HEK293 (cell line): Measurements from ENCODE around the gene DNAI7.
A peak's percentile ranks its signal among the peaks of the same experiment; 100 is the strongest.

Experiments used
- CTCF ChIA-PET: fragments of 350-600 bp; formaldehyde crosslinking; extraction: SDS; loops from one replicate; lab custom pipeline; 2021; ENCODE audit warnings: antibody characterized with exemption; lab: Yijun Ruan, JAX
- POLR2A ChIA-PET: fragments of 300-600 bp; formaldehyde crosslinking; extraction: SDS; loops from one replicate; lab custom pipeline; 2020; ENCODE audit warnings: antibody characterized with exemption, inconsistent platforms; lab: Yijun Ruan, JAX
- H3K27ac ChIP-seq: fragments of 200-500 bp; sonication (Bioruptor generic); 2 replicates; pipeline ENCODE4 v1.5.1; 2014; ENCODE audit warnings: low read depth, low read length, control low read depth, inconsistent platforms; ENCODE audit errors: extremely low read depth
- H3K36me3 ChIP-seq, 2 experiments: fragments of 200-500 bp in 1 of 2; sonication (Bioruptor generic) in 1 of 2; 1 replicate in 1 of 2; 2 replicates in 1 of 2; pipeline ENCODE4 v1.5.1; 2014 to 2017; ENCODE audit warnings: inconsistent platforms in 2 of 2, low read length in 2 of 2; ENCODE audit not compliant: control insufficient read depth in 2 of 2, insufficient read depth in 1 of 2
- H3K4me1 ChIP-seq: fragments of 200-500 bp; sonication (Bioruptor generic); 2 replicates; pipeline ENCODE4 v1.5.1; 2014; ENCODE audit warnings: mild to moderate bottlenecking, low read length, inconsistent platforms; ENCODE audit not compliant: control insufficient read depth, insufficient read depth
- H3K4me3 ChIP-seq: 2 replicates; pipeline ENCODE4 v1.5.1; 2011; ENCODE audit warnings: low read depth, mild to moderate bottlenecking, control low read depth, low read length, moderate library complexity
- H3K9me3 ChIP-seq: fragments of 200-500 bp; sonication (Bioruptor generic); 2 replicates; pipeline ENCODE4 v1.5.1; 2014; ENCODE audit warnings: low read depth, low read length, inconsistent platforms; ENCODE audit not compliant: control insufficient read depth, insufficient read depth
- EGR2 ChIP-seq: fragments of 450-650 bp; formaldehyde crosslinking; IDR thresholded peaks from 2 replicates; pipeline ENCODE4 v1.5.1; 2016; ENCODE audit warnings: low read depth, missing biosample characterization, missing genetic modification characterization
- GLIS1 ChIP-seq: fragments of 450-650 bp; formaldehyde crosslinking; IDR thresholded peaks from 2 replicates; pipeline ENCODE4 v1.5.1; 2016; ENCODE audit warnings: missing biosample characterization, missing genetic modification characterization
- IKZF3 ChIP-seq: fragments of 450-650 bp; IDR thresholded peaks from 2 replicates; pipeline ENCODE4 v1.5.0; 2018; ENCODE audit warnings: missing biosample characterization, mild to moderate bottlenecking, missing genetic modification characterization, moderate library complexity
- KLF8 ChIP-seq: fragments of 450-650 bp; formaldehyde crosslinking; IDR thresholded peaks from 2 replicates; pipeline ENCODE4 v1.5.1; 2016; ENCODE audit warnings: missing biosample characterization, missing genetic modification characterization
- OSR2 ChIP-seq: fragments of 450-650 bp; formaldehyde crosslinking; IDR thresholded peaks from 2 replicates; pipeline ENCODE4 v1.5.1; 2016; ENCODE audit warnings: missing biosample characterization, missing genetic modification characterization
- SALL2 ChIP-seq: fragments of 450-650 bp; formaldehyde crosslinking; IDR thresholded peaks from 2 replicates; pipeline ENCODE4 v1.5.0; 2017; ENCODE audit warnings: missing biosample characterization, mild to moderate bottlenecking, missing genetic modification characterization, borderline replicate concordance
- SP2 ChIP-seq: fragments of 450-650 bp; formaldehyde crosslinking; IDR thresholded peaks from 2 replicates; pipeline ENCODE4 v1.5.1; 2016; ENCODE audit warnings: missing biosample characterization, missing genetic modification characterization
- WT1 ChIP-seq: fragments of 450-650 bp; formaldehyde crosslinking; IDR thresholded peaks from 2 replicates; pipeline ENCODE4 v1.5.1; 2016; ENCODE audit warnings: missing biosample characterization, missing genetic modification characterization
- YY2 ChIP-seq: fragments of 450-650 bp; formaldehyde crosslinking; IDR thresholded peaks from 2 replicates; pipeline ENCODE4 v1.5.1; 2016; ENCODE audit warnings: missing biosample characterization, missing genetic modification characterization
- ZBTB8A ChIP-seq: fragments of 450-650 bp; formaldehyde crosslinking; IDR thresholded peaks from 2 replicates; pipeline ENCODE4 v1.5.1; 2016; ENCODE audit warnings: missing biosample characterization, missing genetic modification characterization
- ZIC2 ChIP-seq: fragments of 450-650 bp; formaldehyde crosslinking; IDR thresholded peaks from 2 replicates; pipeline ENCODE4 v1.5.1; 2016; ENCODE audit warnings: missing biosample characterization, missing genetic modification characterization
- ZNF155 ChIP-seq: fragments of 450-650 bp; formaldehyde crosslinking; IDR thresholded peaks from 2 replicates; pipeline ENCODE4 v1.5.1; 2016; ENCODE audit warnings: missing biosample characterization, missing genetic modification characterization
- ZNF19 ChIP-seq: fragments of 450-650 bp; formaldehyde crosslinking; IDR thresholded peaks from 2 replicates; pipeline ENCODE4; 2016; ENCODE audit warnings: missing biosample characterization, missing genetic modification characterization, low read depth
- ZNF426 ChIP-seq: fragments of 450-650 bp; formaldehyde crosslinking; IDR thresholded peaks from 2 replicates; pipeline ENCODE4 v1.5.1; 2017; ENCODE audit warnings: missing biosample characterization, missing genetic modification characterization, mild to moderate bottlenecking, inconsistent platforms, moderate library complexity
- ZNF48 ChIP-seq: fragments of 450-650 bp; formaldehyde crosslinking; IDR thresholded peaks from 2 replicates; pipeline ENCODE4 v1.5.1; 2016; ENCODE audit warnings: missing biosample characterization, missing genetic modification characterization
- ZNF624 ChIP-seq: fragments of 450-650 bp; formaldehyde crosslinking; IDR thresholded peaks from 2 replicates; pipeline ENCODE4 v1.5.1; 2017; ENCODE audit warnings: missing biosample characterization, missing genetic modification characterization
- ZNF629 ChIP-seq: fragments of 450-650 bp; formaldehyde crosslinking; IDR thresholded peaks from 2 replicates; pipeline ENCODE4 v1.5.1; 2017; ENCODE audit warnings: missing biosample characterization, missing genetic modification characterization
- ZXDB ChIP-seq: fragments of 450-650 bp; formaldehyde crosslinking; IDR thresholded peaks from 2 replicates; pipeline ENCODE4 v1.5.1; 2016; ENCODE audit warnings: missing biosample characterization, missing genetic modification characterization
- TF ChIP-seq, protein P1 (sequence below): sonication (generic); formaldehyde crosslinking; IDR thresholded peaks from 2 replicates; pipeline ENCODE4 v1.8.1; 2022; ENCODE audit warnings: mild to moderate bottlenecking, moderate library complexity, missing genetic modification reagents
- TF ChIP-seq, protein P2 (sequence below): fragments of 450-650 bp; formaldehyde crosslinking; IDR thresholded peaks from 2 replicates; pipeline ENCODE4 v1.5.1; 2017; ENCODE audit warnings: missing biosample characterization, missing genetic modification characterization
- TF ChIP-seq, protein P3 (sequence below): fragments of 450-650 bp; formaldehyde crosslinking; IDR thresholded peaks from 2 replicates; pipeline ENCODE4 v1.5.1; 2016; ENCODE audit warnings: missing biosample characterization, missing genetic modification characterization
- TF ChIP-seq, protein P4 (sequence below): fragments of 450-650 bp; formaldehyde crosslinking; IDR thresholded peaks from 2 replicates; pipeline ENCODE4 v1.5.1; 2017; ENCODE audit warnings: missing biosample characterization, missing genetic modification characterization
- TF ChIP-seq, protein P5 (sequence below): fragments of 450-650 bp; formaldehyde crosslinking; IDR thresholded peaks from 2 replicates; pipeline ENCODE4 v1.5.1; 2016; ENCODE audit warnings: missing biosample characterization, missing genetic modification characterization
- TF ChIP-seq, protein P6 (sequence below): fragments of 450-650 bp; formaldehyde crosslinking; IDR thresholded peaks from 2 replicates; pipeline ENCODE4 v1.5.1; 2016; ENCODE audit warnings: missing biosample characterization, missing genetic modification characterization

The DNAI7 gene

DNA sequence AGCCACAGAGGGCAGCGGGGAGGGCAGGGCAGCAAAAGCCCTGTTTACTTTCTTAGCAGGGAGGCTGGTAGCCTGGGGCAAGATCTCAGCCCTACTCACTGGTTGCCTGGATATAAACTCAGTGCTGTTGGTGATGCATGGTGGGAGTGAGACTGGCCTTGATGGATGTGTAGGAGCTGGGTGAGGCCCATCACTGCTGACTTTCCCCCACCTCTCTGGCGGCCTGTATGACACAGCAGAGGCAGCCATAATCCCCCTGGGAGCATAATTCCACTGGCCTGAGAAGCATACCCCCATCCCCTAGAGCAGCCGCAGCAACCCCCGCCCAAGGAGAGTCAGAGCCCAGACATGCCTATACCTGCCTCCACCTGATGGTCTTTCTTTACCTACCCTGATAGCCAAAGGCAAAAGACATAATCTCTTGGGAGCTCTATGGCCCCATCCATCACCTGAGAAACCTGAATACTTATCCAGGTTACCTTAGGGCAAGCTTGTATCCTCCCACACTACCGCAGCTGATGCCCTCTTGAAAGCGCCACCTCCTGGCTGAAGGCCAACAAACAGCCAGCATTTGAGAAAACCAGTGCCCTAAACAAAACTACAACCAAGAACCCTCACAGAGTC lies 59.3 kb downstream of the DNAI7 start:
- Histone ChIP-seq H3K27ac (no peak overlapping the region), H3K4me3 (no peak overlapping the region), H3K4me1 (no peaks in the 10 kb centered on the region), H3K9me3 (no peaks in the 10 kb centered on the region), H3K36me3 (no peaks in the 10 kb centered on the region)
- ChIA-PET POLR2A (no interaction called here), CTCF (interaction anchor here (0.8 to 1.5 kb wide), 5 partner anchors 14 to 140 kb away, joined by 3 to 5 read pairs (median 3); no protein-coding TSS in a partner anchor)
- TF ChIP-seq EGR2 (tag by site-specific recombination): 0 out of 2 replicates have a peak, but pooled peaks have one; percentile 15
- no peak for TF ChIP-seq YY2 (tag by site-specific recombination)
- no peak for TF ChIP-seq ZNF48 (tag by site-specific recombination)
- no peak for TF ChIP-seq OSR2 (tag by site-specific recombination)
- peak; percentile 77 for TF ChIP-seq ZIC2 (tag by site-specific recombination)
- no peak for TF ChIP-seq ZNF426
- TF ChIP-seq ZBTB8A (tag by site-specific recombination): 0 out of 2 replicates have a peak, but pooled peaks have one; percentile 11
- TF ChIP-seq, protein P1, sequence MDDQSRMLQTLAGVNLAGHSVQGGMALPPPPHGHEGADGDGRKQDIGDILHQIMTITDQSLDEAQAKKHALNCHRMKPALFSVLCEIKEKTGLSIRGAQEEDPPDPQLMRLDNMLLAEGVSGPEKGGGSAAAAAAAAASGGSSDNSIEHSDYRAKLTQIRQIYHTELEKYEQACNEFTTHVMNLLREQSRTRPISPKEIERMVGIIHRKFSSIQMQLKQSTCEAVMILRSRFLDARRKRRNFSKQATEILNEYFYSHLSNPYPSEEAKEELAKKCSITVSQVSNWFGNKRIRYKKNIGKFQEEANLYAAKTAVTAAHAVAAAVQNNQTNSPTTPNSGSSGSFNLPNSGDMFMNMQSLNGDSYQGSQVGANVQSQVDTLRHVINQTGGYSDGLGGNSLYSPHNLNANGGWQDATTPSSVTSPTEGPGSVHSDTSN (CRISPR knock-in tag): no peak
- TF ChIP-seq, protein P2, sequence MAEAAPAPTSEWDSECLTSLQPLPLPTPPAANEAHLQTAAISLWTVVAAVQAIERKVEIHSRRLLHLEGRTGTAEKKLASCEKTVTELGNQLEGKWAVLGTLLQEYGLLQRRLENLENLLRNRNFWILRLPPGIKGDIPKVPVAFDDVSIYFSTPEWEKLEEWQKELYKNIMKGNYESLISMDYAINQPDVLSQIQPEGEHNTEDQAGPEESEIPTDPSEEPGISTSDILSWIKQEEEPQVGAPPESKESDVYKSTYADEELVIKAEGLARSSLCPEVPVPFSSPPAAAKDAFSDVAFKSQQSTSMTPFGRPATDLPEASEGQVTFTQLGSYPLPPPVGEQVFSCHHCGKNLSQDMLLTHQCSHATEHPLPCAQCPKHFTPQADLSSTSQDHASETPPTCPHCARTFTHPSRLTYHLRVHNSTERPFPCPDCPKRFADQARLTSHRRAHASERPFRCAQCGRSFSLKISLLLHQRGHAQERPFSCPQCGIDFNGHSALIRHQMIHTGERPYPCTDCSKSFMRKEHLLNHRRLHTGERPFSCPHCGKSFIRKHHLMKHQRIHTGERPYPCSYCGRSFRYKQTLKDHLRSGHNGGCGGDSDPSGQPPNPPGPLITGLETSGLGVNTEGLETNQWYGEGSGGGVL (tag by site-specific recombination): no peak
- TF ChIP-seq, protein P3, sequence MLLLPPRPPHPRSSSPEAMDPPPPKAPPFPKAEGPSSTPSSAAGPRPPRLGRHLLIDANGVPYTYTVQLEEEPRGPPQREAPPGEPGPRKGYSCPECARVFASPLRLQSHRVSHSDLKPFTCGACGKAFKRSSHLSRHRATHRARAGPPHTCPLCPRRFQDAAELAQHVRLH (tag by site-specific recombination): no peak
- TF ChIP-seq SALL2 (tag by site-specific recombination): no peak
- TF ChIP-seq ZNF629 (tag by site-specific recombination): no peak
- TF ChIP-seq IKZF3 (tag by site-specific recombination): no peak
- TF ChIP-seq ZXDB (tag by site-specific recombination): no peak
- peak; percentile 63; the same call in 1 of the 2 replicates for TF ChIP-seq WT1 (tag by site-specific recombination)
- TF ChIP-seq ZNF19 (tag by site-specific recombination): no peak

DNA sequence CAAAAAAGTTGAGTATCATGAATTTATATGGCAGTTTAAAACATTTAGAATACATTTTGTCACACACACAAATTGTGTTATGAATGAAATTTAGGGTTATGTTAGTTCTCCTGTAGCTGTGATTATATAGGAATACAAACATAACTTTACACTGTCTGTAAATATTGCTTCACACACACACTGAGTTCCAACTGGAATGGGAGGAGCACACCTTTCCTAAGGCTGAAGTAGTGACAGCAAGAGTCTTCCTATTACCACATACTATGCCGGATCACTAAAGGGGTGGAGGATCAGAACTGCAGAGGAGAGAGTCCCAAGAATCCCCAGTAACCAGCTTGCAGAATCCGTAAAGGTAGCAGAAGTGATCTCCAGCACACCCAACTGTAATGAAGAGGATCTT lies 63.7 kb downstream of the DNAI7 start:
- no peak overlapping the region for H3K4me3 ChIP-seq
- ChIA-PET POLR2A (no interaction called here), CTCF (interaction anchor here (0.7 to 8.2 kb wide), 9 partner anchors 10 to 289 kb away, joined by 3 to 60 read pairs (median 4); no protein-coding TSS in a partner anchor)
- H3K27ac ChIP-seq: no peak overlapping the region
- H3K9me3 ChIP-seq: no peaks in the 10 kb centered on the region
- H3K36me3 ChIP-seq: no peaks in the 10 kb centered on the region
- no peaks in the 10 kb centered on the region for H3K4me1 ChIP-seq
- no peak for TF ChIP-seq KLF8 (tag by site-specific recombination)
- no peak for TF ChIP-seq ZNF624
- TF ChIP-seq, protein P4, sequence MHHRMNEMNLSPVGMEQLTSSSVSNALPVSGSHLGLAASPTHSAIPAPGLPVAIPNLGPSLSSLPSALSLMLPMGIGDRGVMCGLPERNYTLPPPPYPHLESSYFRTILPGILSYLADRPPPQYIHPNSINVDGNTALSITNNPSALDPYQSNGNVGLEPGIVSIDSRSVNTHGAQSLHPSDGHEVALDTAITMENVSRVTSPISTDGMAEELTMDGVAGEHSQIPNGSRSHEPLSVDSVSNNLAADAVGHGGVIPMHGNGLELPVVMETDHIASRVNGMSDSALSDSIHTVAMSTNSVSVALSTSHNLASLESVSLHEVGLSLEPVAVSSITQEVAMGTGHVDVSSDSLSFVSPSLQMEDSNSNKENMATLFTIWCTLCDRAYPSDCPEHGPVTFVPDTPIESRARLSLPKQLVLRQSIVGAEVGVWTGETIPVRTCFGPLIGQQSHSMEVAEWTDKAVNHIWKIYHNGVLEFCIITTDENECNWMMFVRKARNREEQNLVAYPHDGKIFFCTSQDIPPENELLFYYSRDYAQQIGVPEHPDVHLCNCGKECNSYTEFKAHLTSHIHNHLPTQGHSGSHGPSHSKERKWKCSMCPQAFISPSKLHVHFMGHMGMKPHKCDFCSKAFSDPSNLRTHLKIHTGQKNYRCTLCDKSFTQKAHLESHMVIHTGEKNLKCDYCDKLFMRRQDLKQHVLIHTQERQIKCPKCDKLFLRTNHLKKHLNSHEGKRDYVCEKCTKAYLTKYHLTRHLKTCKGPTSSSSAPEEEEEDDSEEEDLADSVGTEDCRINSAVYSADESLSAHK (tag by site-specific recombination): no peak
- no peak for TF ChIP-seq GLIS1 (tag by site-specific recombination)
- TF ChIP-seq, protein P5, sequence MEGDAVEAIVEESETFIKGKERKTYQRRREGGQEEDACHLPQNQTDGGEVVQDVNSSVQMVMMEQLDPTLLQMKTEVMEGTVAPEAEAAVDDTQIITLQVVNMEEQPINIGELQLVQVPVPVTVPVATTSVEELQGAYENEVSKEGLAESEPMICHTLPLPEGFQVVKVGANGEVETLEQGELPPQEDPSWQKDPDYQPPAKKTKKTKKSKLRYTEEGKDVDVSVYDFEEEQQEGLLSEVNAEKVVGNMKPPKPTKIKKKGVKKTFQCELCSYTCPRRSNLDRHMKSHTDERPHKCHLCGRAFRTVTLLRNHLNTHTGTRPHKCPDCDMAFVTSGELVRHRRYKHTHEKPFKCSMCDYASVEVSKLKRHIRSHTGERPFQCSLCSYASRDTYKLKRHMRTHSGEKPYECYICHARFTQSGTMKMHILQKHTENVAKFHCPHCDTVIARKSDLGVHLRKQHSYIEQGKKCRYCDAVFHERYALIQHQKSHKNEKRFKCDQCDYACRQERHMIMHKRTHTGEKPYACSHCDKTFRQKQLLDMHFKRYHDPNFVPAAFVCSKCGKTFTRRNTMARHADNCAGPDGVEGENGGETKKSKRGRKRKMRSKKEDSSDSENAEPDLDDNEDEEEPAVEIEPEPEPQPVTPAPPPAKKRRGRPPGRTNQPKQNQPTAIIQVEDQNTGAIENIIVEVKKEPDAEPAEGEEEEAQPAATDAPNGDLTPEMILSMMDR (tag by site-specific recombination): no peak
- no peak for TF ChIP-seq ZNF155
- TF ChIP-seq, protein P6, sequence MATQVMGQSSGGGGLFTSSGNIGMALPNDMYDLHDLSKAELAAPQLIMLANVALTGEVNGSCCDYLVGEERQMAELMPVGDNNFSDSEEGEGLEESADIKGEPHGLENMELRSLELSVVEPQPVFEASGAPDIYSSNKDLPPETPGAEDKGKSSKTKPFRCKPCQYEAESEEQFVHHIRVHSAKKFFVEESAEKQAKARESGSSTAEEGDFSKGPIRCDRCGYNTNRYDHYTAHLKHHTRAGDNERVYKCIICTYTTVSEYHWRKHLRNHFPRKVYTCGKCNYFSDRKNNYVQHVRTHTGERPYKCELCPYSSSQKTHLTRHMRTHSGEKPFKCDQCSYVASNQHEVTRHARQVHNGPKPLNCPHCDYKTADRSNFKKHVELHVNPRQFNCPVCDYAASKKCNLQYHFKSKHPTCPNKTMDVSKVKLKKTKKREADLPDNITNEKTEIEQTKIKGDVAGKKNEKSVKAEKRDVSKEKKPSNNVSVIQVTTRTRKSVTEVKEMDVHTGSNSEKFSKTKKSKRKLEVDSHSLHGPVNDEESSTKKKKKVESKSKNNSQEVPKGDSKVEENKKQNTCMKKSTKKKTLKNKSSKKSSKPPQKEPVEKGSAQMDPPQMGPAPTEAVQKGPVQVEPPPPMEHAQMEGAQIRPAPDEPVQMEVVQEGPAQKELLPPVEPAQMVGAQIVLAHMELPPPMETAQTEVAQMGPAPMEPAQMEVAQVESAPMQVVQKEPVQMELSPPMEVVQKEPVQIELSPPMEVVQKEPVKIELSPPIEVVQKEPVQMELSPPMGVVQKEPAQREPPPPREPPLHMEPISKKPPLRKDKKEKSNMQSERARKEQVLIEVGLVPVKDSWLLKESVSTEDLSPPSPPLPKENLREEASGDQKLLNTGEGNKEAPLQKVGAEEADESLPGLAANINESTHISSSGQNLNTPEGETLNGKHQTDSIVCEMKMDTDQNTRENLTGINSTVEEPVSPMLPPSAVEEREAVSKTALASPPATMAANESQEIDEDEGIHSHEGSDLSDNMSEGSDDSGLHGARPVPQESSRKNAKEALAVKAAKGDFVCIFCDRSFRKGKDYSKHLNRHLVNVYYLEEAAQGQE: no peak
- no peak for TF ChIP-seq SP2 (tag by site-specific recombination)
- no peak for TF ChIP-seq ZIC2 (tag by site-specific recombination)
